WTC11 (cell line): Measurements from ENCODE around the gene FBXL2. TPM values are rescaled to one million over a fixed set of nuclear protein-coding genes. Genes with fewer than 3 reads are reported as not detected.

ENCODE experiments used
- ATAC-seq: fragments of 200-7000 bp; cut with Tn5 transposase; 2 replicates; pipeline ENCODE4 v1.10.0; 2021; ENCODE audit warnings: mild to moderate bottlenecking, moderate library complexity
- CTCF ChIA-PET: fragments of 300-600 bp; sonication (Branson Sonifier 250); formaldehyde crosslinking; loops from one replicate; lab custom pipeline; 2021; ENCODE audit warnings: antibody characterized with exemption; lab: Charles Lee
- POLR2A ChIA-PET: fragments of 350-600 bp; sonication (Branson Sonifier 250); formaldehyde crosslinking; loops from one replicate; lab custom pipeline; 2021; ENCODE audit warnings: antibody characterized with exemption; lab: Charles Lee
- DNase-seq: peaks from one replicate; pipeline ENCODE4 v3.0.0; 2021; ENCODE audit warnings: low spot score
- H3K27ac Mint-ChIP-seq: 2 replicates; pipeline ENCODE4 v1.8.0; 2021; ENCODE audit warnings: mixed read lengths
- H3K27me3 Mint-ChIP-seq: 2 replicates; pipeline ENCODE4 v1.8.0; 2021; ENCODE audit warnings: low read depth, mild to moderate bottlenecking, moderate library complexity, mixed read lengths
- H3K36me3 Mint-ChIP-seq: 2 replicates; pipeline ENCODE4 v1.8.0; 2021; ENCODE audit warnings: mixed read lengths
- H3K4me1 Mint-ChIP-seq: 2 replicates; pipeline ENCODE4 v1.8.0; 2022; ENCODE audit warnings: mixed read lengths
- H3K4me3 Mint-ChIP-seq: 2 replicates; pipeline ENCODE4 v1.8.0; 2021; ENCODE audit warnings: mild to moderate bottlenecking, moderate library complexity, mixed read lengths
- H3K9me3 Mint-ChIP-seq: 2 replicates; pipeline ENCODE4 v1.8.0; 2021; ENCODE audit warnings: mixed read lengths
- E2F1 ChIP-seq: sonication (generic); formaldehyde crosslinking; IDR thresholded peaks from 2 replicates; pipeline ENCODE4 v1.8.0; 2022; ENCODE audit warnings: mild to moderate bottlenecking, missing genetic modification reagents
- ELF4 ChIP-seq: sonication (generic); formaldehyde crosslinking; IDR thresholded peaks from 2 replicates; pipeline ENCODE4 v1.8.1; 2022; ENCODE audit warnings: low read depth, mild to moderate bottlenecking, moderate library complexity, missing genetic modification reagents
- EMX1 ChIP-seq: fragments of 250-450 bp; sonication (Bioruptor Pico); IDR thresholded peaks from 2 replicates; pipeline ENCODE4 v1.8.0; 2021; ENCODE audit warnings: mild to moderate bottlenecking
- FOXP1 ChIP-seq: sonication (generic); formaldehyde crosslinking; IDR thresholded peaks from 2 replicates; pipeline ENCODE4 v1.8.0; 2022; ENCODE audit warnings: missing genetic modification reagents, mild to moderate bottlenecking, moderate library complexity, borderline replicate concordance
- GABPB1 ChIP-seq: sonication (generic); formaldehyde crosslinking; IDR thresholded peaks from 2 replicates; pipeline ENCODE4 v1.8.1; 2023; ENCODE audit warnings: mild to moderate bottlenecking, missing genetic modification reagents
- JAZF1 ChIP-seq: fragments of 250-450 bp; sonication (Bioruptor Pico); IDR thresholded peaks from 2 replicates; pipeline ENCODE4 v1.9.0; 2021; ENCODE audit warnings: moderate library complexity, mild to moderate bottlenecking, inconsistent platforms
- JUN ChIP-seq: sonication (generic); formaldehyde crosslinking; IDR thresholded peaks from 2 replicates; pipeline ENCODE4 v1.8.0; 2023; ENCODE audit warnings: mild to moderate bottlenecking, missing genetic modification reagents
- KAT7 ChIP-seq: sonication (generic); formaldehyde crosslinking; IDR thresholded peaks from 2 replicates; pipeline ENCODE4 v1.8.1; 2023; ENCODE audit warnings: missing genetic modification reagents, mild to moderate bottlenecking, borderline replicate concordance
- MYBL2 ChIP-seq: sonication (generic); formaldehyde crosslinking; IDR thresholded peaks from 2 replicates; pipeline ENCODE4 v1.8.1; 2023; ENCODE audit warnings: mild to moderate bottlenecking, moderate library complexity, missing genetic modification reagents
- NFATC4 ChIP-seq: fragments of 250-450 bp; sonication (Bioruptor Pico); IDR thresholded peaks from 2 replicates; pipeline ENCODE4 v1.9.0; 2021; ENCODE audit warnings: mild to moderate bottlenecking
- NFE2L1 ChIP-seq: sonication (generic); formaldehyde crosslinking; IDR thresholded peaks from 2 replicates; pipeline ENCODE4 v1.8.1; 2023; ENCODE audit warnings: missing genetic modification reagents
- NFYB ChIP-seq: sonication (generic); formaldehyde crosslinking; conservative IDR thresholded peaks from 2 replicates; pipeline ENCODE4 v1.8.0; 2022; ENCODE audit warnings: low read depth, missing genetic modification reagents
- PREB ChIP-seq: sonication (generic); formaldehyde crosslinking; IDR thresholded peaks from 2 replicates; pipeline ENCODE4 v1.8.1; 2022; ENCODE audit warnings: mild to moderate bottlenecking, missing genetic modification reagents, moderate library complexity, borderline replicate concordance
- SMAD4 ChIP-seq: sonication (generic); formaldehyde crosslinking; IDR thresholded peaks from 2 replicates; pipeline ENCODE4 v1.8.0; 2022; ENCODE audit warnings: mild to moderate bottlenecking, missing genetic modification reagents
- SP1 ChIP-seq: sonication (generic); formaldehyde crosslinking; conservative IDR thresholded peaks from 2 replicates; pipeline ENCODE4 v1.8.1; 2022; ENCODE audit warnings: missing genetic modification reagents
- STAT6 ChIP-seq: sonication (generic); formaldehyde crosslinking; conservative IDR thresholded peaks from 2 replicates; pipeline ENCODE4 v1.8.1; 2023; ENCODE audit warnings: mild to moderate bottlenecking, low read depth, missing genetic modification reagents, moderate library complexity
- USF1 ChIP-seq: sonication (generic); formaldehyde crosslinking; IDR thresholded peaks from 2 replicates; pipeline ENCODE4 v1.8.0; 2022; ENCODE audit warnings: mild to moderate bottlenecking, missing genetic modification reagents
- ZBTB43 ChIP-seq: sonication (generic); formaldehyde crosslinking; IDR thresholded peaks from 2 replicates; pipeline ENCODE4 v1.8.1; 2023; ENCODE audit warnings: mild to moderate bottlenecking, missing genetic modification reagents
- ZNF263 ChIP-seq: sonication (generic); formaldehyde crosslinking; IDR thresholded peaks from 2 replicates; pipeline ENCODE4 v1.8.1; 2022; ENCODE audit warnings: low read depth, mild to moderate bottlenecking, moderate library complexity, missing genetic modification reagents
- ZNF281 ChIP-seq: sonication (generic); formaldehyde crosslinking; IDR thresholded peaks from 2 replicates; pipeline ENCODE4 v1.8.0; 2023; ENCODE audit warnings: mild to moderate bottlenecking, missing genetic modification reagents
- ZNF423 ChIP-seq: fragments of 250-450 bp; sonication (Bioruptor Pico); IDR thresholded peaks from 2 replicates; pipeline ENCODE4 v2.1.2; 2022; ENCODE audit warnings: mild to moderate bottlenecking, moderate library complexity
- total RNA-seq: library from RNA; stranded (reverse); gene quantifications from 3 replicates; pipeline ENCODE4 v1.2.3, GENCODE V29; 2021

FBXL2 gene
- total RNA-seq, 1 experiment from 2014 or later: 2.9 TPM

- POLR2A ChIA-PET: no interaction called here
- no peaks in the 10 kb centered on the region for H3K4me1 Mint-ChIP-seq
- no peak for TF ChIP-seq JUN (CRISPR knock-in tag)
- TF ChIP-seq SP1 (CRISPR knock-in tag): no peak
- no peak for TF ChIP-seq JAZF1 (CRISPR knock-in tag)
- TF ChIP-seq ZNF423: no peak
- no peak for TF ChIP-seq E2F1 (CRISPR knock-in tag)
- no peak for TF ChIP-seq ZNF281 (CRISPR knock-in tag)
- TF ChIP-seq PREB (CRISPR knock-in tag): no peak
- no peak for TF ChIP-seq NFATC4
- TF ChIP-seq FOXP1 (CRISPR knock-in tag): no peak
- no peak for TF ChIP-seq STAT6 (CRISPR knock-in tag)
- TF ChIP-seq GABPB1 (CRISPR knock-in tag): no peak
- ATAC-seq: no peak
- no peak overlapping the region for H3K4me3 Mint-ChIP-seq
- H3K36me3 Mint-ChIP-seq: peaks cover 72% of the 10 kb centered on the region
- H3K9me3 Mint-ChIP-seq: no peaks in the 10 kb centered on the region
- no peak for DNase-seq
- no peak overlapping the region; the same call in 1 of the 2 replicates for H3K27ac Mint-ChIP-seq
- no peaks in the 10 kb centered on the region for H3K27me3 Mint-ChIP-seq
- CTCF ChIA-PET: no interaction called here
Measured at GRCh38 chr3:33392144-33392543, 114.9 kb downstream of the FBXL2 start.

GRCh38 chr3:33392703-33393125 is 115.5 kb downstream of the FBXL2 start:
- ChIA-PET POLR2A (no interaction called here), CTCF (no interaction called here)
- Mint-ChIP-seq H3K27ac (no peak overlapping the region), H3K9me3 (no peaks in the 10 kb centered on the region), H3K4me3 (no peak overlapping the region), H3K4me1 (no peaks in the 10 kb centered on the region), H3K36me3 (peaks cover 76% of the 10 kb centered on the region), H3K27me3 (no peaks in the 10 kb centered on the region)
- ATAC-seq (no peak), DNase-seq (no peak)
- TF ChIP-seq SMAD4 (no peak), MYBL2 (CRISPR knock-in tag) (no peak), NFE2L1 (no peak), ELF4 (CRISPR knock-in tag) (no peak), EMX1 (CRISPR knock-in tag) (no peak), ZBTB43 (CRISPR knock-in tag) (no peak), NFYB (no peak), KAT7 (CRISPR knock-in tag) (no peak), USF1 (CRISPR knock-in tag) (no peak), ZNF263 (CRISPR knock-in tag) (no peak)
- TF ChIP-seq, all 79 proteins: peak for 0
